B cell (primary cell): ENCODE results near the gene NPIPB8. TPM values are rescaled to one million over a fixed set of nuclear protein-coding genes. Genes with fewer than 3 reads are reported as not detected.

Experiments used
- ATAC-seq: fragments of 200-7000 bp; cut with Tn5 transposase; one replicate; pipeline ENCODE4 v1.10.0; 2021; ENCODE audit warnings: low read depth, mild to moderate bottlenecking, moderate number of reproducible peaks, moderate library complexity
- CTCF ChIA-PET: fragments of 350-600 bp; sonication (Branson Sonifier 250); formaldehyde crosslinking; loops from one replicate; lab custom pipeline; 2021; ENCODE audit warnings: antibody characterized with exemption, inconsistent platforms; lab: Charles Lee
- POLR2A ChIA-PET: fragments of 350-600 bp; sonication (Branson Sonifier 250); formaldehyde crosslinking; loops from one replicate; lab custom pipeline; 2021; ENCODE audit warnings: antibody characterized with exemption; lab: Charles Lee
- DNase-seq: peaks from one replicate; pipeline ENCODE4 v3.0.0; 2013
- H2AFZ ChIP-seq: 2 replicates; pipeline ENCODE4 v1.6.1; 2012; ENCODE audit warnings: mild to moderate bottlenecking, low read depth, low read length; ENCODE audit not compliant: insufficient read depth, poor library complexity, severe bottlenecking
- H3K27ac ChIP-seq, 2 donors: 1 replicate in 1 of 2; 2 replicates in 1 of 2; pipeline ENCODE4 v1.5.1; 2012 to 2013; ENCODE audit warnings: low read length in 2 of 2, mild to moderate bottlenecking in 2 of 2, moderate library complexity in 1 of 2
- H3K27me3 ChIP-seq, 4 experiments: fragments of 200-600 bp in 1 of 4; sonication (generic) in 1 of 4; replicated peaks in 1 of 4; 1 replicate in 2 of 4; 2 replicates in 2 of 4; pipeline versions ENCODE4 v1.6.1 to v1.7.0; 2013 to 2016; ENCODE audit warnings: low read length in 3 of 4, mild to moderate bottlenecking in 2 of 4, mixed read lengths in 1 of 4, moderate library complexity in 1 of 4; ENCODE audit not compliant: insufficient read depth in 4 of 4, control insufficient read depth in 3 of 4; ENCODE audit errors: control extremely low read depth in 1 of 4
- H3K36me3 ChIP-seq, 2 experiments: replicated peaks in 1 of 2; 1 replicate in 1 of 2; 2 replicates in 1 of 2; pipeline versions ENCODE4 v1.6.1 to v1.7.1; 2013; ENCODE audit warnings: low read length in 1 of 2; ENCODE audit not compliant: insufficient read depth in 2 of 2, control insufficient read depth in 1 of 2; ENCODE audit errors: control extremely low read depth in 1 of 2, extremely low read depth in 1 of 2
- H3K4me1 ChIP-seq, 2 donors: fragments of 200-600 bp in 1 of 2; sonication (generic) in 1 of 2; 1 replicate in 1 of 2; 2 replicates in 1 of 2; pipeline versions ENCODE4 v1.5.1 to v1.6.1; 2013 to 2017; ENCODE audit warnings: low read length in 2 of 2; ENCODE audit not compliant: control insufficient read depth in 2 of 2, insufficient read depth in 2 of 2
- H3K4me2 ChIP-seq: replicated peaks from 2 replicates; pipeline ENCODE3; 2012; ENCODE audit warnings: mild to moderate bottlenecking, low read depth, low read length; ENCODE audit not compliant: poor library complexity, severe bottlenecking
- H3K4me3 ChIP-seq, 5 experiments: fragments of 200-600 bp in 1 of 5; sonication (generic) in 1 of 5; 1 replicate in 3 of 5; 2 replicates in 2 of 5; pipeline versions ENCODE4 v1.5.1 to v1.7.0; 2011 to 2016; ENCODE audit warnings: low read length in 4 of 5, mild to moderate bottlenecking in 4 of 5, low read depth in 2 of 5, control low read depth in 1 of 5, moderate library complexity in 1 of 5; ENCODE audit not compliant: insufficient read depth in 1 of 5; ENCODE audit errors: control extremely low read depth in 1 of 5, extremely low read depth in 1 of 5
- H3K79me2 ChIP-seq: fragments of 200-600 bp; sonication (generic); one replicate; pipeline ENCODE4 v1.6.0; 2016; ENCODE audit warnings: low read length; ENCODE audit not compliant: control insufficient read depth, insufficient read depth
- H3K9ac ChIP-seq: fragments of 200-600 bp; sonication (generic); 2 replicates; pipeline ENCODE4 v1.6.1; 2017; ENCODE audit warnings: mild to moderate bottlenecking, low read length, moderate library complexity
- H3K9me3 ChIP-seq, 3 donors: one replicate each; pipeline versions ENCODE4 v1.6.1 to v1.7.1; 2013; ENCODE audit warnings: low read length in 2 of 3; ENCODE audit not compliant: control insufficient read depth in 2 of 3, insufficient read depth in 1 of 3; ENCODE audit errors: control extremely low read depth in 1 of 3
- H4K20me1 ChIP-seq: 2 replicates; pipeline ENCODE4 v1.6.0; 2012; ENCODE audit warnings: mild to moderate bottlenecking, low read length; ENCODE audit not compliant: insufficient read depth, control insufficient read depth, poor library complexity, severe bottlenecking
- H3K27ac Mint-ChIP-seq: one replicate; pipeline ENCODE4 v1.8.0; 2021; ENCODE audit warnings: mixed read lengths
- H3K27me3 Mint-ChIP-seq: one replicate; pipeline ENCODE4 v1.8.0; 2021; ENCODE audit warnings: mixed read lengths
- H3K4me1 Mint-ChIP-seq: one replicate; pipeline ENCODE4 v1.8.0; 2021; ENCODE audit warnings: mixed read lengths
- H3K4me3 Mint-ChIP-seq: one replicate; pipeline ENCODE4 v1.8.0; 2021; ENCODE audit warnings: mixed read lengths
- H3K9me3 Mint-ChIP-seq: one replicate; pipeline ENCODE4 v1.8.0; 2022; ENCODE audit warnings: mixed read lengths; ENCODE audit not compliant: insufficient read depth
- CTCF ChIP-seq: fragments of 200-600 bp; IDR thresholded peaks from one replicate; pipeline ENCODE4 v1.8.0; 2022; ENCODE audit warnings: antibody characterized with exemption, mild to moderate bottlenecking
- EZH2 ChIP-seq: IDR thresholded peaks from 2 replicates; pipeline ENCODE4 v1.6.1; 2012; ENCODE audit warnings: borderline replicate concordance, low read depth, mild to moderate bottlenecking, moderate library complexity, low read length; ENCODE audit not compliant: insufficient read depth, poor library complexity, severe bottlenecking
- WGBS: methylation state at CpG from one replicate; pipeline ENCODE4 v1.1.5; 2013; ENCODE audit warnings: missing lambda C conversion rate; ENCODE audit not compliant: insufficient coverage; 5-methylcytosine and 5-hydroxymethylcytosine counted together
- intact Hi-C: fragments of 100-400 bp; cut with micrococcal nuclease; formaldehyde crosslinking; loops from one replicate; pipeline ENCODE4 v1.10.0; 2022
- polyA plus RNA-seq: library from polyadenylated mRNA; depleted of rRNA; stranded (reverse); fragments of >200 nt; gene quantifications from 2 replicates; pipeline ENCODE4 v1.2.3, GENCODE V29; 2012
- total RNA-seq, 2 donors: library from RNA; stranded (reverse); fragments of 120-200 nt in 1 of 2; gene quantifications; 1 replicate in 1 of 2; 2 replicates in 1 of 2; pipeline versions ENCODE4 v1.2.3 to v1.2.4, GENCODE V29; 2013 to 2022

The NPIPB8 gene
- total and polyA plus RNA-seq, 2 donors (not counting 1 experiment from before 2014, with no cell fraction given): 0.04 to 1.1 TPM

- ChIA-PET CTCF (no interaction called here), POLR2A (no interaction called here)
- Histone ChIP-seq H3K36me3 (peaks cover 3 to 32% of the 10 kb centered on the region in 2 experiments), H3K4me3 (no peak overlapping the region), H4K20me1 (no peaks in the 10 kb centered on the region), H3K9me3 (no peaks in the 10 kb centered on the region), H3K79me2 (no peaks in the 10 kb centered on the region), H3K27ac (no peak overlapping the region), H2AFZ (no peak overlapping the region), H3K4me1 (no peaks in the 10 kb centered on the region), H3K9ac (no peak overlapping the region), H3K27me3 (no peaks in the 10 kb centered on the region), H3K4me2 (no peak overlapping the region)
- intact Hi-C loops: no loop called here
- no peak overlapping the region for H3K27ac Mint-ChIP-seq
- ATAC-seq (no peak), DNase-seq (no peak)
- no peak overlapping the region for H3K4me3 Mint-ChIP-seq
- TF ChIP-seq CTCF (no peak), EZH2 (no peak)
- WGBS: 93% methylated on average over 6 of the region's 6 CpGs
- no peaks in the 10 kb centered on the region for H3K27me3 Mint-ChIP-seq
- no peaks in the 10 kb centered on the region for H3K4me1 Mint-ChIP-seq
- H3K9me3 Mint-ChIP-seq: no peaks in the 10 kb centered on the region
These were observed 46.5 kb upstream of the NPIPB8 start for GRCh38 chr16:28591355-28591754.

GRCh38 chr16:28592511-28592910, 45.4 kb upstream of the NPIPB8 start:
- Histone ChIP-seq H3K9me3 (no peaks in the 10 kb centered on the region), H4K20me1 (no peaks in the 10 kb centered on the region), H3K27me3 (no peaks in the 10 kb centered on the region), H3K36me3 (peaks cover 3 to 23% of the 10 kb centered on the region in 2 experiments), H2AFZ (no peak overlapping the region), H3K4me2 (no peak overlapping the region), H3K4me3 (no peak overlapping the region), H3K9ac (no peak overlapping the region), H3K27ac (no peak overlapping the region), H3K4me1 (no peaks in the 10 kb centered on the region), H3K79me2 (no peaks in the 10 kb centered on the region)
- ChIA-PET POLR2A (no interaction called here), CTCF (no interaction called here)
- ATAC-seq (no peak), DNase-seq (no peak)
- no peak overlapping the region for H3K27ac Mint-ChIP-seq
- no peak overlapping the region for H3K4me3 Mint-ChIP-seq
- no peaks in the 10 kb centered on the region for H3K4me1 Mint-ChIP-seq
- H3K27me3 Mint-ChIP-seq: no peaks in the 10 kb centered on the region
- no peaks in the 10 kb centered on the region for H3K9me3 Mint-ChIP-seq
- TF ChIP-seq CTCF (no peak), EZH2 (no peak)
- intact Hi-C loops: no loop called here
- 100% methylated on average over 4 of the region's 5 CpGs for WGBS
